Inflammatory macrophage treated with lipopolysaccharide for 4 hours (primary cell): ENCODE data around the gene PCBP2.

Source experiments
- DNase-seq: peaks from one replicate; pipeline ENCODE4 v3.0.0-alpha.2; 2020

PCBP2 gene

DNA sequence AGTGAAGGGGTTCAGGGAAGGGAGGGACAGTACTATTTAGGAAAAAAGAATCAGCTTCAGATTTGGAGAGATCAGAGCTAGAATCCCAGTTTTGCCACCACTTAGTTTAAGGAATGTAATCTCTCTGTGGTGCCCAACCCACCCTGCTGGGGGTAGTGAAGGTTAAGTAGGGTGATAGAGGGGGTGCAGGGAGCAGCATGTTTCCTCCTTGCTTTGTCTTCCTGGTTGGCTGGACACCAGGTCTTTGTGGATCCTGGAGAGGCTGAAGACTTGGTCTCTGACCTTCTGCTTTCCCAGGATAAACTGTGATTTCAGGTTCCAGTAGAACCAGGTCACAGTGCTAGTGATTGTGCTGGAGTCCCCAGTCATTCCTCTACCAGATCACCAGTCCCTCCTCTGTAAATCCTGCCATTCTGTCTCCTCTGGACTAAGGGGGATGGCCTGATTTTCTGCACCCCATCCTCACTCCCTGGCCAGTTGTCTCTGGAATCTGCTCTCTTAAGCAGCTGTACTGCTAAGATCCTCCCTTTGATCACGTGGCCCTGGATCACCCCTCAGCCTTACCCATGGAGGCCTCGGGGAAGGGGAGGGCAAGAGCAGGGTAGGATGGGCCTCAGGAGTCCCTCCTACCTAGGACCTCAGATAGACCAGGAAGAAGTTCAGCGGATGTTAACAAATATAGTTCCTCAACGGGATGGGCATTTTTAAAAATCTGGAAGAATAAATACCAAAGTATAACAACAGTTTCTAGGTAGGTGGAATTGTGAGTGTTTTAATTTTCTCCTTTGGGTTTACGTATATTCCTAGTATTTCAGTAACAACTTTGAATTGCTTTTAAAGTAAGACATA, 44.2 kb downstream of the PCBP2 start:
- DNase-seq: peak; percentile 48

DNA sequence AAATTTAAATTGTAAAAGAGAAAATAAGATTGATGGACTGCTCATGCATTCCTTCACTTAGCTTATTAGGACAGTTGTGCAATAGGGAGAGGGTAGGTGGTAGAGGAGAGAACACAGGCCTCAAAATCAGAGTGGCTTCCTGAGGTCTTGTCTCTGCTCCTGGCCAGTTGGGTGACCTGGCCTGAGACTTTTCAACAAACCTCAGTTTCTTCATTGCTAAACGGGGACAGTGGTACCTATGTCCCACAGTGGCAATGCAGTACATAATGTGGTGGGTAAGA, 44.8 kb downstream of the PCBP2 start:
- DNase-seq: no peak

DNA sequence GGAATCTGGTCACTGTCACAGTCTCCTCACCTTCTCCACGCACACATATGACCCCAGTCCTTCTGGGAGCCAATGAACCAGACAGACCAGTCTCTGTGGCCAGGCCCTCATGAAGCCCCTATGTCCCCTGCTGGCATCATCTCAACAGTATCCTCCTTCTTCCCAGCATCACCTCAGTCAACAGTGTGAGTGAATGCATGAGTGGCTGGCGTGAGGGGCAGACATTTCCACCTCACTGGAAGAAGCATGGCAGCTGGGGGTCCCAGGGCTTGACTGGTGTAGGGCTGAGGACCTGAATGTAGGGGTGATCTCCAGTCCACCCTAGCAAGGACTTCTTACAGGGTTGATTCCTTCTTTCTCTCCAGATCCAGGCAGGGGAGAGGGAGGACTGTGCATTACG, 45.6 kb downstream of the PCBP2 start:
- no peak for DNase-seq

GRCh38 chr12:53498235-53498630, 46.3 kb downstream of the PCBP2 start:
- no peak for DNase-seq

- DNase-seq: peak; percentile 33
Observed at GRCh38 chr12:53499266-53500141, 47.6 kb downstream of the PCBP2 start, which contains the start of gene MAP3K12. Gene MAP3K12 (minus strand): TSS chr12:53499458. CDS start chr12:53487391, 12,067 bp downstream.

DNA sequence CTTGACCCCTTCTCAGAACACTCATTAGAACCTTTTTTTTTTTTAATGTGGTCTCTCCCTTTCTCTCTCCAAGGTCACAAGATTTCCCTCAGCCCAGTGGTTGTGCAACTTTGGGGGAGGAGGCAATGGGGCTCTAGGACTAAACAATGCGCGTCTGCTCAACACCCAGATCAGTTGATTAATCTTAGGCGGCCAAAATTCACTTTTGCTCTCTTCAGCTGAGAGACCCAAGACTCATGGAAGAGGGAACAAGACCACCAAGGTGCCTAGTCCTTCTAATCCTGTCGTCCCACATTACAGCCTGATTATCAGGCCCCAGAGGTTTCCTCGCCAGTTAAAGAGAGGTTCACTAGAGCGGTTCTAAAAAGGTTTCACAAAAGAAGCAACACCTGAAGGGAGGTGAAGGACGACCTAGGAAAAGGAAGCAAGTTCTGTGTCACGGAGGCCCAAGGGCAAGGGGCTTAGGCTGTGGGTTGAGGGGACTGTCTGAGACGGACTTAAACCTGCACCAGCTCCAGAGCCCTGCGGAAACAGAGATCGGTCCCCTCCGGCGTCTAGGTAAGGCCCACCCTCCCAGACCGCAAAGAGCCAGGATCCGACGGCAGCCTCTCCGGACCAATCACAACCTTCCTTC, 48.4 kb downstream of the PCBP2 start:
- peak; percentile 83 for DNase-seq

DNA sequence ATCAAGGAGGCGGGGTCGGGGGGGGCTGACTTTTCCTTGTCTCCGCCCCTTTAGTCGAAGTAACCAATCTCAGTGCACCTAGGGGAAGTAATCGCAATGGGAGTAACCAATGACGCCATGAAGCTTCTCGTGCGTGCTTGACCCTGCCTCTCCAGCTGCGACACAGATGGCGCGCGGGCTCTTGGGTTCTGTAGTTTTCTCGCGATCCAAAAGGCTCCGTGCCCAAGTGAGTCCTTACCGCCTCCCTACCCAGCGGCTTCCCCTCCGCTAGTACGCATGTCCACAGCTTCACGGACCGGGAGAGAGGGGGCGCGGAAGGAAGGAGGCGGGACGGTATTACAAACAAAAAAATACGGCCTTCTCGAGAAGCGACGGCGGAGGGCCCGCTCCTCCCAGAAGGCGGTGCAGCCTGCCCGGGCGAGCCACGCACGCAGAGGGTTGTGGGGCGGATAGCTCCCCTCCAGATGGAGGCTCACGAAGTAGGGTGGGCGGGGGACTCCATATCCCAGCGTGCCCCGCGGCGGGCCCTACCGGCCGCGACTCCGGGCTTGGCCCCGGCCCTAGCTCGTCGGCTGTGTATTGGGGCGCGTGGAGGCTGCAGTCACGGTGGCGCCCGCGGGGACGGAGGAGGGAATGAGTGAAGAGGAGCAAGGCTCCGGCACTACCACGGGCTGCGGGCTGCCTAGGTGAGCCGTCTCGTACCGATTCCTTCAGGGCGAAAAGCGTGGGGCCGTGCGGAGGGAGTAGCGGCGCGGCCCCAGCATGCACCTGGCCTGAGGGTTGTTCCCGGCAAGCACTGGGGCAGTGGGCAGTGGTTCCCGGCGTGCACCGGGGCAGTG, 49.1 kb downstream of the PCBP2 start, which contains the start of gene TARBP2:
TSS of gene TARBP2 (plus strand) at position 508 of the 839 bp plus-strand sequence. CDS start at position 634, 126 bp downstream.
- peak; percentile 100 for DNase-seq

DNA sequence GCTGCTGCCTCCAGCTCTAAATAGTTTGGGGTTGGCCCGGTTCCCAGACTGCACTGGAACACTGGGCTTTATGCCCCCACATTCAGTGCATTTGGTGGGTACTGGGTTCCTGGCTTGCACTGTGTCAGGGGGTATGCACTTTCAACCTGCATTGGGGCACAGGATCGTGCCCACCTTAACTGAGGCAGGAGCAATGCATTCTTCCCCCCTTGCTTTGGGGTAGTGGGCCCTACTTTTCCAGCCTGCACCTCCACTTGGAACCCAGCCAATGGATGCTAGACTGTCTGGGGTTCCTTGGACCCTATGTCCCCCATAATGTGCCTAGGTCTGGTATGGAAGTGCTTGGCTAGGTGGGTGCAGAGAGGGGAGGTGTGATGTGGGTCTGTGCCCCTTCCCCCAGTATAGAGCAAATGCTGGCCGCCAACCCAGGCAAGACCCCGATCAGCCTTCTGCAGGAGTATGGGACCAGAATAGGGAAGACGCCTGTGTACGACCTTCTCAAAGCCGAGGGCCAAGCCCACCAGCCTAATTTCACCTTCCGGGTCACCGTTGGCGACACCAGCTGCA, 49.8 kb downstream of the PCBP2 start:
- no peak for DNase-seq

GRCh38 chr12:53502331-53502730, 50.4 kb downstream of the PCBP2 start:
- DNase-seq: no peak

GRCh38 chr12:53502983-53503728, 51.3 kb downstream of the PCBP2 start:
- no peak for DNase-seq

DNA sequence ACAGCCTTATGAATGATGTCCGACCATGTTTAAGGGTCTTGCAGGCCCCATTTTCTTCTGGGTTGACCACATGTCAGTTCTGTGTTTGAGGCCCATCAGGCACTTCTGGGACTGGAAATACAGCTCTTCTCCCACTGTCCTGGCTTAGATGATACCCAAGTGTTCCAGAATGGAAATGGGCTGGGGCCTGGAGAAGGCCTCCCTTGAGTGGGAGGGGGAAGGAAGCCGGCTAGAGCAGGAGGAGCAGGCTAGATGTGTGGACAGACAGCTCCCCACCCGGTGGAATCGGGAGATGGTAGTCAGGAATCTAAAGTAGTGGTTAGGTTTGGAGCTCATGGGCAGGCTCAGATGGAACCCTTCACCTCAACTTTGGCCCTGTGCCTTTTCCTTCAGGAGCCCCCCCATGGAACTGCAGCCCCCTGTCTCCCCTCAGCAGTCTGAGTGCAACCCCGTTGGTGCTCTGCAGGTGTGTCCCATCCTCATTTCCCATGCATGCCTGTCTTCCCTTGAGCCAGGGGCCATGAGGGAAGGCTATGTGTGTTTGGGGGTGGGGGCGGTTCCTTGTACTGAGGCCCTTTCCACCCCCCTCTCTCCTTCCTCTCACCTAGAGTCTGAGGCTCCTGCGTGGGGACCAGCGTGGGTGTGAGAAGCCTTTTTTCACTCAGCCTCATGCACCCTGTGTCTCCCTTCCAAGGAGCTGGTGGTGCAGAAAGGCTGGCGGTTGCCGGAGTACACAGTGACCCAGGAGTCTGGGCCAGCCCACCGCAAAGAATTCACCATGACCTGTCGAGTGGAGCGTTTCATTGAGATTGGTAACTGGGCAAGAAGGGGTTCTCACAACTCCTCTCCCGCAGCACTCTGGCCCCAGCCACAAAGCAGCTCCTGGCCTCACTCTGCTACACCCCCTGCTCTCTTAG, 52.4 kb downstream of the PCBP2 start:
- DNase-seq: no peak

GRCh38 chr12:53505086-53505485, 53.2 kb downstream of the PCBP2 start:
- peak; percentile 11 for DNase-seq

- DNase-seq: no peak
Observed at GRCh38 chr12:53505555-53506449, 53.9 kb downstream of the PCBP2 start.

DNA sequence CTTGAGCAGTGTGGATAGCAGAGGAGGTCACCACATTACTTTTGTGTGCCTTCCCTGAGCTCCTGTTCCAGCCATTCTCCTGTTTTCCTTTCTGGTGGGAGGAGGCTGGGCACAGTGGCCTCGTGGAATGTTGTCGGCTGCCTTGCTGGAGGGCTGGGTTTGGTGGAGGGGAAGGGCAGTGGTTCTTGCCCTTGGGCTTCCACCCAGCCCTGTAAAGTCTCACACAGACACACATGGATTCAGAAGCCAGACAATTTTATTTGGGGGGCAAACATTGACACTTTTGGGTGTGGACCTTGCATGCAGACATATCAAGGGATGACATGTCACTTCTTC, 54.5 kb downstream of the PCBP2 start:
- no peak for DNase-seq

DNA sequence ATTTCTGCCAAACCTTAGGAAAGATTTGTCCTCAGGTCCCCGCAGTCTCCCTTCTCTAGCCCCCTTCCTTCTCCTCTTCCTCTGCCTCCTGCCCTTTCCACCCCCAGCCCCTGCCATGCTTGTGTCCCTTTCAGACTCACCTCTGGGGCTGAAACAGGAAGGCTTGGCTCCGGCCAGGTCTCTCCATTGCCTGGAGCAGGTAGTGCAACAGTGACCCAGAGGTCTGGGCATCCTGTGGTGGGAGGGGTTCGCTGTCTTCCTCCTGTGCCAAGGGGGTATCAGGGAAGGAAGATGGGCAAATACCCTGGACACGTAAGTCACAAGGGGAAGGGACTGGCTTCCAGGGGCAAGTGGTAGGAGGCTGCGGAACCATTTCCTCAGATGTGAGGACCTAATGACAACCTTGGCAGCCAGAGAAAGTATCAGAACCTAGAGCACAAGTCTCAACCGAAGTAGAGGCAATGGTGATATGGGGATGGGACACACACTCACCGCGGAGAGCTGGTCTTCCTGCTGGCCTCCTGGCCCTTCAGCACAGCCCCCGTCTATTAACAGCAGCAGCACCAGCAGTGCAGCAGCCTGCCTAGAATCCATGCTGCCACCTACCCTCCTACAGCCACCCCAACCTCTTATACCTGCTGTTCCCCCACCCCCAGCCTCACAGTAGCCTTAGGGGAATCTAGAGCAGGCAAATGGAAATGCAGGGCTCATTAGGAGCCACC, 55.1 kb downstream of the PCBP2 start, which contains the start of gene NPFF:
TSS of gene NPFF (minus strand) at position 604 of the 722 bp plus-strand sequence. CDS start at position 594, 10 bp downstream.
- no peak for DNase-seq

DNA sequence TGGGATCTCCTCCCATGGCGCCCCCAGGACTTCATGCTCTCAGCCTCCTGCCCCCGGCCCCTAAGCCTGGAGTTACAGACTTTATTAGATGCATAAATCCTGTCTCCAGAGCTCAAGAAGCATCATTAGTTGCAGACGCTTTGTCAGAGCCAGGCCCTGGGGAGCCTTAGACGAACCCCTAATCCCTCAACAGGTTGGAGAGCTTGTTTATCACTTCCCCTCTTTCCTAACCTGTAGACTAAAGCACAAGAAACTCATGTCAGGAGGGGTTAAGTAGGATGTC, 55.6 kb downstream of the PCBP2 start:
- no peak for DNase-seq

GRCh38 chr12:53508534-53509170, 56.8 kb downstream of the PCBP2 start:
- DNase-seq: peak; percentile 82

GRCh38 chr12:53510181-53510812, 58.4 kb downstream of the PCBP2 start:
- no peak for DNase-seq
